B cell (primary cell): Measurements from ENCODE around the gene PHYH. TPM values are rescaled to one million over a fixed set of nuclear protein-coding genes. Genes with fewer than 3 reads are reported as not detected.

Experiments
- ATAC-seq: fragments of 200-7000 bp; cut with Tn5 transposase; one replicate; pipeline ENCODE4 v1.10.0; 2021; ENCODE audit warnings: low read depth, mild to moderate bottlenecking, moderate number of reproducible peaks, moderate library complexity
- CTCF ChIA-PET: fragments of 350-600 bp; sonication (Branson Sonifier 250); formaldehyde crosslinking; loops from one replicate; lab custom pipeline; 2021; ENCODE audit warnings: antibody characterized with exemption, inconsistent platforms; lab: Charles Lee
- POLR2A ChIA-PET: fragments of 350-600 bp; sonication (Branson Sonifier 250); formaldehyde crosslinking; loops from one replicate; lab custom pipeline; 2021; ENCODE audit warnings: antibody characterized with exemption; lab: Charles Lee
- DNase-seq: peaks from one replicate; pipeline ENCODE4 v3.0.0; 2013
- H2AFZ ChIP-seq: 2 replicates; pipeline ENCODE4 v1.6.1; 2012; ENCODE audit warnings: mild to moderate bottlenecking, low read depth, low read length; ENCODE audit not compliant: insufficient read depth, poor library complexity, severe bottlenecking
- H3K27ac ChIP-seq, 2 donors: 1 replicate in 1 of 2; 2 replicates in 1 of 2; pipeline ENCODE4 v1.5.1; 2012 to 2013; ENCODE audit warnings: low read length in 2 of 2, mild to moderate bottlenecking in 2 of 2, moderate library complexity in 1 of 2
- H3K27me3 ChIP-seq, 4 experiments: fragments of 200-600 bp in 1 of 4; sonication (generic) in 1 of 4; replicated peaks in 1 of 4; 1 replicate in 2 of 4; 2 replicates in 2 of 4; pipeline versions ENCODE4 v1.6.1 to v1.7.0; 2013 to 2016; ENCODE audit warnings: low read length in 3 of 4, mild to moderate bottlenecking in 2 of 4, mixed read lengths in 1 of 4, moderate library complexity in 1 of 4; ENCODE audit not compliant: insufficient read depth in 4 of 4, control insufficient read depth in 3 of 4; ENCODE audit errors: control extremely low read depth in 1 of 4
- H3K36me3 ChIP-seq, 2 experiments: replicated peaks in 1 of 2; 1 replicate in 1 of 2; 2 replicates in 1 of 2; pipeline versions ENCODE4 v1.6.1 to v1.7.1; 2013; ENCODE audit warnings: low read length in 1 of 2; ENCODE audit not compliant: insufficient read depth in 2 of 2, control insufficient read depth in 1 of 2; ENCODE audit errors: control extremely low read depth in 1 of 2, extremely low read depth in 1 of 2
- H3K4me1 ChIP-seq, 2 donors: fragments of 200-600 bp in 1 of 2; sonication (generic) in 1 of 2; 1 replicate in 1 of 2; 2 replicates in 1 of 2; pipeline versions ENCODE4 v1.5.1 to v1.6.1; 2013 to 2017; ENCODE audit warnings: low read length in 2 of 2; ENCODE audit not compliant: control insufficient read depth in 2 of 2, insufficient read depth in 2 of 2
- H3K4me2 ChIP-seq: replicated peaks from 2 replicates; pipeline ENCODE3; 2012; ENCODE audit warnings: mild to moderate bottlenecking, low read depth, low read length; ENCODE audit not compliant: poor library complexity, severe bottlenecking
- H3K4me3 ChIP-seq, 5 experiments: fragments of 200-600 bp in 1 of 5; sonication (generic) in 1 of 5; 1 replicate in 3 of 5; 2 replicates in 2 of 5; pipeline versions ENCODE4 v1.5.1 to v1.7.0; 2011 to 2016; ENCODE audit warnings: low read length in 4 of 5, mild to moderate bottlenecking in 4 of 5, low read depth in 2 of 5, control low read depth in 1 of 5, moderate library complexity in 1 of 5; ENCODE audit not compliant: insufficient read depth in 1 of 5; ENCODE audit errors: control extremely low read depth in 1 of 5, extremely low read depth in 1 of 5
- H3K79me2 ChIP-seq: fragments of 200-600 bp; sonication (generic); one replicate; pipeline ENCODE4 v1.6.0; 2016; ENCODE audit warnings: low read length; ENCODE audit not compliant: control insufficient read depth, insufficient read depth
- H3K9ac ChIP-seq: fragments of 200-600 bp; sonication (generic); 2 replicates; pipeline ENCODE4 v1.6.1; 2017; ENCODE audit warnings: mild to moderate bottlenecking, low read length, moderate library complexity
- H3K9me3 ChIP-seq, 3 donors: one replicate each; pipeline versions ENCODE4 v1.6.1 to v1.7.1; 2013; ENCODE audit warnings: low read length in 2 of 3; ENCODE audit not compliant: control insufficient read depth in 2 of 3, insufficient read depth in 1 of 3; ENCODE audit errors: control extremely low read depth in 1 of 3
- H4K20me1 ChIP-seq: 2 replicates; pipeline ENCODE4 v1.6.0; 2012; ENCODE audit warnings: mild to moderate bottlenecking, low read length; ENCODE audit not compliant: insufficient read depth, control insufficient read depth, poor library complexity, severe bottlenecking
- H3K27ac Mint-ChIP-seq: one replicate; pipeline ENCODE4 v1.8.0; 2021; ENCODE audit warnings: mixed read lengths
- H3K27me3 Mint-ChIP-seq: one replicate; pipeline ENCODE4 v1.8.0; 2021; ENCODE audit warnings: mixed read lengths
- H3K4me1 Mint-ChIP-seq: one replicate; pipeline ENCODE4 v1.8.0; 2021; ENCODE audit warnings: mixed read lengths
- H3K4me3 Mint-ChIP-seq: one replicate; pipeline ENCODE4 v1.8.0; 2021; ENCODE audit warnings: mixed read lengths
- H3K9me3 Mint-ChIP-seq: one replicate; pipeline ENCODE4 v1.8.0; 2022; ENCODE audit warnings: mixed read lengths; ENCODE audit not compliant: insufficient read depth
- CTCF ChIP-seq: fragments of 200-600 bp; IDR thresholded peaks from one replicate; pipeline ENCODE4 v1.8.0; 2022; ENCODE audit warnings: antibody characterized with exemption, mild to moderate bottlenecking
- EZH2 ChIP-seq: IDR thresholded peaks from 2 replicates; pipeline ENCODE4 v1.6.1; 2012; ENCODE audit warnings: borderline replicate concordance, low read depth, mild to moderate bottlenecking, moderate library complexity, low read length; ENCODE audit not compliant: insufficient read depth, poor library complexity, severe bottlenecking
- WGBS: methylation state at CpG from one replicate; pipeline ENCODE4 v1.1.5; 2013; ENCODE audit warnings: missing lambda C conversion rate; ENCODE audit not compliant: insufficient coverage; 5-methylcytosine and 5-hydroxymethylcytosine counted together
- intact Hi-C: fragments of 100-400 bp; cut with micrococcal nuclease; formaldehyde crosslinking; loops from one replicate; pipeline ENCODE4 v1.10.0; 2022
- polyA plus RNA-seq: library from polyadenylated mRNA; depleted of rRNA; stranded (reverse); fragments of >200 nt; gene quantifications from 2 replicates; pipeline ENCODE4 v1.2.3, GENCODE V29; 2012
- total RNA-seq, 2 donors: library from RNA; stranded (reverse); fragments of 120-200 nt in 1 of 2; gene quantifications; 1 replicate in 1 of 2; 2 replicates in 1 of 2; pipeline versions ENCODE4 v1.2.3 to v1.2.4, GENCODE V29; 2013 to 2022

Gene PHYH
- total and polyA plus RNA-seq, 2 donors (not counting 1 experiment from before 2014, with no cell fraction given) = 3.1 to 9.7 TPM

GRCh38 chr10:13256627-13257026 lies 43.2 kb downstream of the PHYH start:
- Histone ChIP-seq H3K79me2 (no peaks in the 10 kb centered on the region), H4K20me1 (no peaks in the 10 kb centered on the region), H3K4me2 (no peak overlapping the region), H3K9me3 (peaks cover 0 to 5% (median 0%) of the 10 kb centered on the region in 3 donors), H3K4me1 (no peaks in the 10 kb centered on the region), H3K9ac (no peak overlapping the region), H3K27ac (no peak overlapping the region), H2AFZ (no peak overlapping the region), H3K36me3 (no peaks in the 10 kb centered on the region), H3K27me3 (no peaks in the 10 kb centered on the region), H3K4me3 (no peak overlapping the region)
- POLR2A ChIA-PET = no interaction called here
- Mint-ChIP-seq H3K4me1 (no peaks in the 10 kb centered on the region), H3K9me3 (no peaks in the 10 kb centered on the region), H3K27me3 (peaks cover 8% of the 10 kb centered on the region), H3K4me3 (no peak overlapping the region), H3K27ac (no peak overlapping the region)
- no peak for ATAC-seq
- CTCF ChIA-PET = no interaction called here
- intact Hi-C loops = no loop called here
- no CpG with 5 or more reads among the region's 2 CpGs for WGBS
- no peak for DNase-seq
- TF ChIP-seq EZH2 (no peak), CTCF (no peak)

GRCh38 chr10:13253726-13254125 lies 46.1 kb downstream of the PHYH start:
- no peak overlapping the region for H3K9ac ChIP-seq
- no peak overlapping the region for H3K27ac Mint-ChIP-seq
- H3K9me3 ChIP-seq = no peaks in the 10 kb centered on the region
- no peak for ATAC-seq
- no peak for TF ChIP-seq EZH2
- H3K9me3 Mint-ChIP-seq = no peaks in the 10 kb centered on the region
- POLR2A ChIA-PET = no interaction called here
- H3K27me3 ChIP-seq = no peaks in the 10 kb centered on the region
- no peaks in the 10 kb centered on the region for H3K4me1 ChIP-seq
- peaks cover 5% of the 10 kb centered on the region for H3K27me3 Mint-ChIP-seq
- no peak overlapping the region for H3K4me3 ChIP-seq
- no peak overlapping the region for H3K4me3 Mint-ChIP-seq
- no peak overlapping the region for H3K27ac ChIP-seq
- H3K4me2 ChIP-seq = no peak overlapping the region
- CTCF ChIA-PET = no interaction called here
- no peaks in the 10 kb centered on the region for H3K4me1 Mint-ChIP-seq
- no peaks in the 10 kb centered on the region for H3K36me3 ChIP-seq
- no peak overlapping the region for H2AFZ ChIP-seq
- WGBS = 96% methylated on average over 4 of the region's 4 CpGs
- intact Hi-C loops = no loop called here
- DNase-seq = no peak
- no peaks in the 10 kb centered on the region for H4K20me1 ChIP-seq
- H3K79me2 ChIP-seq = no peaks in the 10 kb centered on the region
